ENCODE results near the gene RHO. TPM values are rescaled to one million over a fixed set of nuclear protein-coding genes. Genes with fewer than 3 reads are reported as not detected.

Gene RHO
- total RNA-seq, 1 donor from 2014 or later: not detected

GRCh38 chr3:129522953-129523352 is 5.5 kb upstream of the RHO start:
- Mint-ChIP-seq H3K36me3 (ENCODE audit: low read depth) (peaks cover 1% of the 10 kb centered on the region), H3K4me1 (ENCODE audit: low read depth) (peaks cover 6% of the 10 kb centered on the region), H3K27me3 (ENCODE audit: low read depth) (no peaks in the 10 kb centered on the region), H3K27ac (ENCODE audit: unreplicated experiment) (no peak overlapping the region), H3K4me3 (ENCODE audit: unreplicated experiment) (no peak overlapping the region), H3K9me3 (ENCODE audit: low read depth) (no peaks in the 10 kb centered on the region)
- DNase-seq (ENCODE audit: low spot score): no peak
- TF ChIP-seq CTCF (IDR thresholded peaks at IDR 0.05): no peak

- DNase-seq (ENCODE audit: low spot score): no peak
- Mint-ChIP-seq H3K27ac (ENCODE audit: unreplicated experiment) (no peak overlapping the region), H3K4me1 (ENCODE audit: low read depth) (peaks cover 8% of the 10 kb centered on the region), H3K27me3 (ENCODE audit: low read depth) (no peaks in the 10 kb centered on the region), H3K4me3 (ENCODE audit: unreplicated experiment) (no peak overlapping the region), H3K36me3 (ENCODE audit: low read depth) (peaks cover 1% of the 10 kb centered on the region), H3K9me3 (ENCODE audit: low read depth) (no peaks in the 10 kb centered on the region)
- no peak for TF ChIP-seq CTCF (IDR thresholded peaks at IDR 0.05)
Measured at GRCh38 chr3:129524081-129524480, 4.4 kb upstream of the RHO start.

- Mint-ChIP-seq H3K36me3 (ENCODE audit: low read depth) (no peaks in the 10 kb centered on the region), H3K4me1 (ENCODE audit: low read depth) (peaks cover 17% of the 10 kb centered on the region), H3K27me3 (ENCODE audit: low read depth) (no peaks in the 10 kb centered on the region), H3K4me3 (ENCODE audit: unreplicated experiment) (no peak overlapping the region), H3K9me3 (ENCODE audit: low read depth) (no peaks in the 10 kb centered on the region), H3K27ac (ENCODE audit: unreplicated experiment) (no peak overlapping the region)
- no peak for TF ChIP-seq CTCF (IDR thresholded peaks at IDR 0.05)
- DNase-seq (ENCODE audit: low spot score): no peak
Measured at GRCh38 chr3:129525341-129525968, 3.0 kb upstream of the RHO start.

- H3K27me3 Mint-ChIP-seq (ENCODE audit: low read depth): no peaks in the 10 kb centered on the region
- no peak overlapping the region for H3K27ac Mint-ChIP-seq (ENCODE audit: unreplicated experiment)
- TF ChIP-seq CTCF (IDR thresholded peaks at IDR 0.05): no peak
- H3K36me3 Mint-ChIP-seq (ENCODE audit: low read depth): no peaks in the 10 kb centered on the region
- H3K9me3 Mint-ChIP-seq (ENCODE audit: low read depth): no peaks in the 10 kb centered on the region
- H3K4me1 Mint-ChIP-seq (ENCODE audit: low read depth): peaks cover 20% of the 10 kb centered on the region
- no peak for DNase-seq (ENCODE audit: low spot score)
- H3K4me3 Mint-ChIP-seq (ENCODE audit: unreplicated experiment): no peak overlapping the region
Measured at GRCh38 chr3:129526121-129526900, 2.1 kb upstream of the RHO start.

- Mint-ChIP-seq H3K27ac (ENCODE audit: unreplicated experiment) (no peak overlapping the region), H3K4me1 (ENCODE audit: low read depth) (peaks cover 20% of the 10 kb centered on the region), H3K4me3 (ENCODE audit: unreplicated experiment) (no peak overlapping the region), H3K36me3 (ENCODE audit: low read depth) (no peaks in the 10 kb centered on the region), H3K9me3 (ENCODE audit: low read depth) (no peaks in the 10 kb centered on the region), H3K27me3 (ENCODE audit: low read depth) (no peaks in the 10 kb centered on the region)
- TF ChIP-seq CTCF (IDR thresholded peaks at IDR 0.05): no peak
- DNase-seq (ENCODE audit: low spot score): no peak
Measured at GRCh38 chr3:129527262-129527661, 1.2 kb upstream of the RHO start.
